T-helper 17 cell (primary cell): Measurements from ENCODE around the gene CACNG1. TPM values are rescaled to one million over a fixed set of nuclear protein-coding genes. Genes with fewer than 3 reads are reported as not detected.

Experiments
- ATAC-seq: fragments of 150-1000 bp; cut with Tn5 transposase; 2 replicates; pipeline ENCODE4 v1.10.0; 2021; ENCODE audit warnings: mild to moderate bottlenecking, moderate library complexity
- DNase-seq, 3 donors: peaks; one replicate each; pipeline versions ENCODE4 v3.0.0 to v3.0.0-alpha.2; 2020 to 2021
- H3K9me3 ChIP-seq: one replicate; pipeline ENCODE4 v1.7.0; 2013; ENCODE audit warnings: low read length, mild to moderate bottlenecking; ENCODE audit not compliant: control insufficient read depth, poor library complexity, severe bottlenecking
- H3K27ac Mint-ChIP-seq: one replicate; pipeline ENCODE4 v1.8.0; 2022; ENCODE audit warnings: mild to moderate bottlenecking, moderate library complexity, mixed read lengths
- H3K27me3 Mint-ChIP-seq: one replicate; pipeline ENCODE4 v1.8.0; 2022; ENCODE audit warnings: mixed read lengths
- H3K36me3 Mint-ChIP-seq: one replicate; pipeline ENCODE4 v1.8.0; 2022; ENCODE audit warnings: low read depth, mixed read lengths
- H3K4me1 Mint-ChIP-seq: one replicate; pipeline ENCODE4 v1.8.0; 2022; ENCODE audit warnings: mild to moderate bottlenecking, mixed read lengths
- H3K4me3 Mint-ChIP-seq: one replicate; pipeline ENCODE4 v1.8.0; 2022; ENCODE audit warnings: mild to moderate bottlenecking, moderate library complexity, mixed read lengths
- total RNA-seq, 4 donors: library from RNA in 2 of 4; stranded (reverse) in 2 of 4; gene quantifications; one replicate each; pipeline ENCODE4 v1.2.3 and lab custom pipeline; 2022 to 2026

CACNG1 gene
- total RNA-seq, 2 donors from 2014 or later: not detected

GRCh38 chr17:67018471-67019434 lies 25.6 kb upstream of the CACNG1 start:
- Mint-ChIP-seq H3K27me3 (peaks cover 30% of the 10 kb centered on the region), H3K36me3 (no peaks in the 10 kb centered on the region), H3K4me3 (no peak overlapping the region), H3K4me1 (no peaks in the 10 kb centered on the region), H3K27ac (no peak overlapping the region)
- H3K9me3 ChIP-seq: no peaks in the 10 kb centered on the region
- ATAC-seq (no peak), DNase-seq (no peak)

GRCh38 chr17:67019809-67020208 lies 24.5 kb upstream of the CACNG1 start:
- Mint-ChIP-seq H3K27me3 (peaks cover 23% of the 10 kb centered on the region), H3K36me3 (no peaks in the 10 kb centered on the region), H3K4me3 (no peak overlapping the region), H3K4me1 (peaks cover 2% of the 10 kb centered on the region), H3K27ac (no peak overlapping the region)
- H3K9me3 ChIP-seq: no peaks in the 10 kb centered on the region
- no peak for ATAC-seq
- DNase-seq: no peak

- Mint-ChIP-seq H3K27me3 (peaks cover 21% of the 10 kb centered on the region), H3K27ac (no peak overlapping the region), H3K4me1 (peaks cover 2% of the 10 kb centered on the region), H3K4me3 (no peak overlapping the region), H3K36me3 (no peaks in the 10 kb centered on the region)
- ATAC-seq (no peak), DNase-seq (no peak)
- H3K9me3 ChIP-seq: no peaks in the 10 kb centered on the region
These were observed 24.0 kb upstream of the CACNG1 start for GRCh38 chr17:67020293-67020766.

GRCh38 chr17:67021196-67021595 lies 23.2 kb upstream of the CACNG1 start:
- Mint-ChIP-seq H3K4me3 (no peak overlapping the region), H3K27ac (no peak overlapping the region), H3K4me1 (peaks cover 2% of the 10 kb centered on the region), H3K36me3 (no peaks in the 10 kb centered on the region), H3K27me3 (peaks cover 20% of the 10 kb centered on the region)
- no peak for ATAC-seq
- DNase-seq: no peak
- H3K9me3 ChIP-seq: no peaks in the 10 kb centered on the region

GRCh38 chr17:67021743-67022450 lies 22.5 kb upstream of the CACNG1 start:
- peaks cover 2% of the 10 kb centered on the region for H3K4me1 Mint-ChIP-seq
- H3K27ac Mint-ChIP-seq: no peak overlapping the region
- H3K4me3 Mint-ChIP-seq: no peak overlapping the region
- no peaks in the 10 kb centered on the region for H3K36me3 Mint-ChIP-seq
- H3K27me3 Mint-ChIP-seq: peaks cover 20% of the 10 kb centered on the region
- ATAC-seq (no peak), DNase-seq (no peak)
- no peaks in the 10 kb centered on the region for H3K9me3 ChIP-seq

GRCh38 chr17:67022451-67022810 lies 21.9 kb upstream of the CACNG1 start:
- no peak overlapping the region for H3K27ac Mint-ChIP-seq
- no peaks in the 10 kb centered on the region for H3K36me3 Mint-ChIP-seq
- H3K4me1 Mint-ChIP-seq: peaks cover 2% of the 10 kb centered on the region
- H3K4me3 Mint-ChIP-seq: no peak overlapping the region
- DNase-seq (no peak), ATAC-seq (no peak)
- no peaks in the 10 kb centered on the region for H3K9me3 ChIP-seq
- H3K27me3 Mint-ChIP-seq: peaks cover 20% of the 10 kb centered on the region

GRCh38 chr17:67024736-67025135 lies 19.6 kb upstream of the CACNG1 start:
- Mint-ChIP-seq H3K36me3 (no peaks in the 10 kb centered on the region), H3K4me3 (no peak overlapping the region), H3K27me3 (peaks cover 7% of the 10 kb centered on the region), H3K27ac (no peak overlapping the region), H3K4me1 (peaks cover 2% of the 10 kb centered on the region)
- ATAC-seq (no peak), DNase-seq (no peak)
- H3K9me3 ChIP-seq: no peaks in the 10 kb centered on the region

- Mint-ChIP-seq H3K27me3 (peaks cover 6% of the 10 kb centered on the region), H3K27ac (no peak overlapping the region), H3K4me3 (no peak overlapping the region), H3K4me1 (peaks cover 2% of the 10 kb centered on the region), H3K36me3 (no peaks in the 10 kb centered on the region)
- ATAC-seq: no peak
- DNase-seq: no peak
- no peaks in the 10 kb centered on the region for H3K9me3 ChIP-seq
These were observed 19.1 kb upstream of the CACNG1 start for GRCh38 chr17:67025216-67025792.

GRCh38 chr17:67026341-67026740 lies 18.0 kb upstream of the CACNG1 start:
- no peaks in the 10 kb centered on the region for H3K9me3 ChIP-seq
- no peak for ATAC-seq
- no peak for DNase-seq
- peaks cover 2% of the 10 kb centered on the region for H3K4me1 Mint-ChIP-seq
- no peaks in the 10 kb centered on the region for H3K36me3 Mint-ChIP-seq
- no peak overlapping the region for H3K4me3 Mint-ChIP-seq
- H3K27me3 Mint-ChIP-seq: peaks cover 6% of the 10 kb centered on the region
- no peak overlapping the region for H3K27ac Mint-ChIP-seq

- Mint-ChIP-seq H3K36me3 (no peaks in the 10 kb centered on the region), H3K4me1 (peaks cover 2% of the 10 kb centered on the region), H3K27ac (no peak overlapping the region)
These were observed 17.2 kb upstream of the CACNG1 start for GRCh38 chr17:67027031-67027628.

GRCh38 chr17:67030641-67031040 lies 13.7 kb upstream of the CACNG1 start:
- Mint-ChIP-seq H3K27me3 (no peaks in the 10 kb centered on the region), H3K36me3 (no peaks in the 10 kb centered on the region), H3K27ac (no peak overlapping the region), H3K4me1 (no peaks in the 10 kb centered on the region), H3K4me3 (no peak overlapping the region)
- H3K9me3 ChIP-seq: no peaks in the 10 kb centered on the region
- ATAC-seq: no peak
- DNase-seq: no peak

More at GRCh38 chr17:67027031-67027628, 17.2 kb upstream of the CACNG1 start:
- DNase-seq (no peak), ATAC-seq (no peak)
- Mint-ChIP-seq H3K4me3 (no peak overlapping the region), H3K27me3 (peaks cover 6% of the 10 kb centered on the region)
- H3K9me3 ChIP-seq: no peaks in the 10 kb centered on the region

- ATAC-seq (no peak), DNase-seq (no peak)
- no peak overlapping the region for H3K27ac Mint-ChIP-seq
- H3K36me3 Mint-ChIP-seq: peaks cover 1% of the 10 kb centered on the region
- no peaks in the 10 kb centered on the region for H3K4me1 Mint-ChIP-seq
- no peak overlapping the region for H3K4me3 Mint-ChIP-seq
- no peaks in the 10 kb centered on the region for H3K9me3 ChIP-seq
- H3K27me3 Mint-ChIP-seq: peaks cover 3% of the 10 kb centered on the region
These were observed 12.0 kb upstream of the CACNG1 start for GRCh38 chr17:67032382-67032781.

- Mint-ChIP-seq H3K36me3 (peaks cover 3% of the 10 kb centered on the region), H3K27me3 (peaks cover 7% of the 10 kb centered on the region), H3K4me1 (no peaks in the 10 kb centered on the region), H3K27ac (no peak overlapping the region), H3K4me3 (no peak overlapping the region)
- H3K9me3 ChIP-seq: no peaks in the 10 kb centered on the region
- ATAC-seq: no peak
- no peak for DNase-seq
These were observed 11.4 kb upstream of the CACNG1 start for GRCh38 chr17:67032985-67033384.
